Ishikawa (cell line): Measurements from ENCODE around the gene GALK1.

Experiments
- EGR1 ChIP-seq: IDR thresholded peaks from 2 replicates; pipeline ENCODE4 v1.6.1; 2012
- EP300 ChIP-seq: IDR thresholded peaks from 2 replicates; pipeline ENCODE4 v1.6.1; 2012; ENCODE audit warnings: borderline replicate concordance
- TCF12 ChIP-seq: IDR thresholded peaks from 2 replicates; pipeline ENCODE4 v1.6.1; 2012; ENCODE audit warnings: low read depth

DNA sequence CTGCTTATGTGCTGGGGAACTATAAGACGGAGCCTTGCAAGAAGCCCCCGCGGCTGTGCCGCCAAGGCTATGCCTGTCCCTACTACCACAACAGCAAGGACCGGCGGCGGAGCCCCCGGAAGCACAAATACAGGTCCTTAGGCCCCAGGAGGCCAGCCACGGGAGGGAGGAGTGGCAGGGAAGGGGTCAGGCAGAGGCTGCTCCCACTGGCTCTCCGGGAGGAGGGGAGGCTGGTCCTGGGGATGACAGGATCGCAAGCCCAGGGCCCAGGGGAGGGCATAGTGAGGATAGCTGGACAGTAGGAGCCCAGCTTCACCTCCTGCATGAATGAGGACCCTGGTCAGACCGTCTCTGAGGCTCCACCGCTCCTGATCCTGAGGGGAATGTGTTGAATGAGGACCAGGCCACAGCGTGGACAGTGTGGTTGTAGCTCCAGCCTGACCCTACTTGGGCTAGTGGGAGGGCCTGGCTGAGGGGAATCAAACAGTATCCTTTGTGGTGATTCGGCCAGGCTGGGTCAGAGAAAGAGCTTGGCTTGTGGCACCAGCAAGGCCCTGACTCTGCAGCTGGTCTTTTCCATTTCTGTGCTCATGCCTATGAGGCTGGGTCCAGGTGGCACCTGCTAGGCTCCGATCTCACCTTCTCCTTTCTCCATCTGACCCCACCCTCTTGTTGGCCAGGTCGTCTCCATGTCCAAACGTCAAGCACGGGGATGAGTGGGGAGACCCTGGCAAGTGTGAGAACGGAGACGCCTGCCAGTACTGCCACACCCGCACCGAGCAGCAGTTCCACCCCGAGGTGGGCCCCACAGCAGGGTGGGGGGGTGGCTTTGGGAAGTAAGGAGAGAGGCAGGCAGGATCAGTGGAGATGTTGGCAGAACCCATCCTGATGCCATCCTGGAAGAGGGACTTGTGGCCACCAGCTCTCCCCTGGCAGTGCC, 48.4 kb upstream of the GALK1 start:
- no peak for TF ChIP-seq EP300
- TF ChIP-seq EGR1, result no peak
- no peak for TF ChIP-seq TCF12
